ENCODE data around the gene LEMD1.

Gene LEMD1

DNA sequence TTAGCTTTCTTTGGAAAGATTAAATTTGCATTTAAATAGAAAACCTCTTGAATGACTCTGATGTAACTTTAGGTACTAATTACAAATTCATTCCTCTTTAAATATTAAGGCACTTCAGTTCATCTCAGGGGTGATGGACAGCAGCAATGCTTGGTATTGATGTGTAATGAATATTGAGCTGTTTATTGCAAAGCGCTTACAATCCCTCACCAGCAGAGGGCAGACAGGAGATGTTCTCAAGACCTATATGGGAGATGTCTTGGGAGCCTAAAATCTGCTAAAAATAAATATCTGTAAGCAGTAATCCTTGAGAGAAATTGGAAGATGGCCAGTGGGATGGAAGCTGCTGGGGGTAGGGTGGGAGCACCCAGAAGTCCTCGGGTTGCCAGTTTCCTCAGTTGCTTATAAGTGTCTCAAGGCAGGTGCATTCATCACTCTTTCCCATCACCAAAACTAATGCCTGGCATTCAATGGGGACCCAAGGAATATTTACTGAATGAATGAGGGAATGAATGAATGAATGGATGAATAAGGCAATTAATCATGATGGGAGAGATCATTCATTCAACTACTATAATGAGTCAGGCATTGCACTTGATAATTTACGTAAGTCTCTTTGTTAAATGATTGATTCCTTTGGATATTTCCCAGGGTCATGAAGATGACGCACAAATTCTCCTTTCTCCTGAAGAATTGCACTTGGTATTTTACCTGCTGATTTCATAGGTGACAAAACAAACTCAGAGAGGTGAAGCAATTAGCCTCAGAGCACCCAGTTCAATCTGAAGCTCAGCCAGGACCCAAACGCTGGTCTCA lies 67.4 kb downstream of the LEMD1 start:
- DNase-seq (ENCODE audit: low read depth) = peak; percentile 48

DNA sequence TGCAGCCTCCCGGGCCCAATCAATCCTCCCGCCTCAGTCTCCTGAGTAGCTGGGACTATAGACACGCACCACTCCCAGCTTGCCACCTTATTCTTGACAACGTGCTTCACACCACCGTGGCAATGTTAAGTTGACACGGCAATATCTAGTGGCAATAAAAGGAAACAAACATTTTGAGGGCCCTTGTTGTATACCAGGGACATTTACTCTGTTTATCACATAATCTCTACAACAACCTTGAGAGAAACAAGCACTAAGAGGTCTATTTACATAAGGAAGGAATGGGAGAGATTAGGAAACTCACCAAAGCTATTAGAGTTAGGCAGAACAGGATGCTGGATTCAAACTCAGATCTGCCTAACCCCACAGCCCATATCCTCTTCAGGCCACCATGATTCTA lies 68.2 kb downstream of the LEMD1 start:
- DNase-seq (ENCODE audit: low read depth) = no peak

DNA sequence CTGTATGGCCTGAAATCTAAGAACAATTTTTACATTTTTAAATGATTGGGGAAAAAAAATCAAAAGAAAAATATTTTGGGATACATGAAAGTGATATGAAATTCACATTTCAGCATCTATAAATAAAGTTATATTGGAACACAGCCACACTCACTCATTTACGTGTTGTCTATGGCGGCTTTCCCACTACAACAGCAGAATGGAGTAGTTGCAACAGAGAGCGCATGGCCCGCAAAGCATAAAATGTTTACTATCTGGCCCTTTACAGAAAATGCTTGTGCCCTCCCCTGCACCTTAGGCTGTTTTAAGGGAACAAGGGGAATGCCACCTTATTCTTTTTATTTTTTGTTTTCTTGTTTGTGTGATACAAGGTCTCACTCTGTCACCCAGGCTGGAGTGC lies 68.7 kb downstream of the LEMD1 start:
- DNase-seq (ENCODE audit: low read depth) = no peak

DNA sequence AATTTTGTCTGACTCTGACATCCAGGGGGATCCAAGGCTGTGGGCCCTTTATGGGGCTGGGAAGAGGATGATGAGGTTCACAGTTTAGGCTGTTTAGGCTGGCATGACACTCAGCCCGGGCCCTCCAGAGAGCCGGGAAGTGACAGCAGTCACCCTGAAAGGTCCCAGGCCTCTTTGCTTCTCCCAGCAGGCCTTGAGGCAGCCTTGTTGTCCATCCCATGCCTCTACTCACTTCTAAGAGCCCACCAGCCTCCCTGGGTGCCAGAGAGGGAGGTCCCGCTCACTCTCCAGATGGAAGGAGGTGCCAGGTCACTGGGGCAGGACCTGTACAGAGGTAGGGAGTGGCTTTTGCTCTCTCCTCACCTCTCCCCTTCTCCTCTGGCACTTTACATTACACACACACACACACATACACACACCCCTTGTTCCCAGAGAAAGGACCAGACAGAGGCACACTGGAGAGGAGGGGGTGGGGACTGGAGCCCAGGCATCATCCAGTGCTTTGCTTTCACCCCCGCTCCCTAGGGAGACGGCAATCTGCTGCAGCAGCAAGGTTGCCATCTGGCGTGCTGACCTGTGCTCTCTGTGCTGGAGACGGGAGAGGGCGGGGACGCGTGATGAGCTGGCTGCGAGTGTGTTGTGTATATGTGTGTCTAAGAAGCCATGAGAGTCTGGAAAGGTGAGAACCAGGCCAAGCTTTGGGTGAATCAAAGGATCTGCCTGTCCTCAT lies 69.7 kb downstream of the LEMD1 start:
- no peak for DNase-seq (ENCODE audit: low read depth)

DNA sequence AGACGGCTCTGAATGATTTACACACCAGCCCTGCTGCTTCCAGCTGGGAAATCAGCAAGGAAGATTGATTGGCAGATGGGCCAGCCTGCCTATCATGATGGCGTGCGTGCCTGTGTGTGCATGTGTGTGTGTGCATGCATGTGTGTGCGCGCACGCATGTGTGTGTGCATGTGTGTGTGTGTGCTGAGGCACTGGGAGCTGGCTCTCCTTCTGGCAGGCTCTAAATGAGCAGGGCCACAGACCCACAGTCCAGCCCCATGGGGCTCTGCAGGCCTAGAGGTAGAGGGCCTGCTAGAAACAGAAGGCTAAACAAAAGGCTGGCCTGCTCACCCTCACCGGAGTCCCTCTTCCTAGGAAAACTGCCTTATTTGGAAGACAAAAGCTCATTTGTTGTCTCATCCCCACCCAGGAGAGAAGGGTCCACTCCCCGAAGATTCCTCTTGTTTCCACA lies 71.1 kb downstream of the LEMD1 start:
- DNase-seq (ENCODE audit: low read depth) = no peak

DNA sequence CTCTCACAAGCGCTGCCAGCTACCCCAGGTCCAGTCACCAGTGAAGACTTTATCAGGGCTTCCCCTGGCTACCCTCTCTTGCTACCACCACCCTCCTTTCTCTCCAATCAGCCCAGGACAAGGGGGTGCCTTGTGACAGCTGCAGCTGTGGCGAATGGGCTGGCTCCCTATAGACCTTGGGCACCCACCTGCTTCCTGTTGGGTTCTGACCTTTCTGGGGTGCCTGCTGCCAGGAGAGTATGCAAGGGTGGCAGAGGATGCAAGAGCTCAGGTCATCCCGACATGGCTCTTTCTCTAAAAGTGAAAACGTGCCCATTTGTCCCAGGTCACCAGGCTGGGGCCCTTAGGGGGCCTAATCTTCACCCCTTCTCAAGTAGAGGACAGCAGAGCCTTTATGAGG lies 71.7 kb downstream of the LEMD1 start:
- DNase-seq (ENCODE audit: low read depth) = no peak

DNA sequence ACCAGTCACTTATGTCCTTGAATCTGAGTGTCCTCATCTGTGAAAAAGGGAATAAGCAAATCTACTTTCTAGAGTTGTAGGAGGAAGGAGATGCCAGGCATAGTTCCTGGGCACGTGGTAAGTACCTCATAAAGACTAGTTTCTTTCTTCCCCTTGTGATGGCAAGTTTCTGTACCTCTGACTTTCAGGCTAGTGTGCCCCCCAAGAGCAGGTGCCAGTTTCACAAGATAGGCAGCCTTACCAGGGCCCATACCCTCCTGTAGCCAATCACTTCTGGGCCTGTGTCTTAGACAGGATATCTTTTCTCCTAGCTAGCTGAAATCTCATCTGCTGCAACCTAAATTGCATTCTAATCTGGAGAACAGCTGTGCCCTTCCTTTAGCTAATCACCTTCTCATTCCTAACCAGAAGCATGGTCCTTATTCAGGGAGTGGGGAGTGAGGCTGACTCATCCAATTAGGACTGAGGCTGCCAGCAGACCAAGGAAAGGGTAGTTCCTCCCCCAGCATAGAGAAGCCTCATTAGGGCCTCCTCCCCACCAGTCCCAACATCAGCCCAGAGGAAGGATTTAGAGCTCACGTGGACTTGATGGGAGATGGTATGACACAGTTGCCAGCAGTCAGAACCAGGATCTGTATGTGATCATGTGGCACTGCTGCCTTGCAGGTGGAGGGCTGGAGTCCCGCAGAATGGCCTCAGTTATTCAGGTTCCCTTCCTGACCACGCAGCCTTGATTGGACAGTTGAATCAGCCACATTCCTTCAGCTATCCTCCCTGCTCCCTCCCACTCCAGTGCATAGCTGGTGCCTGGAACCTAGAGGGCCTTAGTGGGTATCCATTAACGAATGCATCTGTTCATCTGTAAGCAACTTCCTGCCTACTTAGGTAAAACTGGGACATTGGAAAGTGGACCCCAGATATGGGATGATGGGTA lies 73.0 kb downstream of the LEMD1 start:
- DNase-seq (ENCODE audit: low read depth) = no peak

DNA sequence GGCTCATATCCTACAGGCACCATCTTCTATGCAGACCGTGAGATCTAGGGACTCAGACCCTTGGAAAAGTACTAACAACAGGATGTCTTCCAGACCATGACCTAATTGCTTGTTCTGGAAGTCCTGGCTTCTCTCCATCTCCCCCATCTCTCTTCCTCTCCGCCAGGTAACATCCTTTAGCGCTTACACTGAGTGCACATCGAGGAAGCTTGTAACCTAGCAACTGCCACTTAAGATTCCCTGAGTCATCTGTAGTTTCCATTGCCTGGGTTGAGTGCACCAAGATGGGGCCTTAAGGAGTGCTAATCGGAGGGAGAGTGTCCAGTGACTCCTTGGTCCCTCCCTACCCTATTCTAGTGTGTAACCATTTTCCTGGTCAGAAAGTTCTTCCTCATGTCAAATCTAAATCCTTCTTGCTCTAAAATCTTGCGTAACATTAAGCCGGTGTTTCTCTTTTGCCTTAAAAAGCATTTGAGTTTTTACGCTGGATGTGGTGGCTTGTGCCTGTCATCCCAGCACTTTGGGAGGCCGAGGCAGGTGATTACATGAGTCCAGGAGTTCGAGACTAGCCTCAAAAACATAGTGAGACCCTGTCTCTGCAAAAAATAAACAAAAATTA lies 74.8 kb downstream of the LEMD1 start:
- DNase-seq (ENCODE audit: low read depth) = no peak

DNA sequence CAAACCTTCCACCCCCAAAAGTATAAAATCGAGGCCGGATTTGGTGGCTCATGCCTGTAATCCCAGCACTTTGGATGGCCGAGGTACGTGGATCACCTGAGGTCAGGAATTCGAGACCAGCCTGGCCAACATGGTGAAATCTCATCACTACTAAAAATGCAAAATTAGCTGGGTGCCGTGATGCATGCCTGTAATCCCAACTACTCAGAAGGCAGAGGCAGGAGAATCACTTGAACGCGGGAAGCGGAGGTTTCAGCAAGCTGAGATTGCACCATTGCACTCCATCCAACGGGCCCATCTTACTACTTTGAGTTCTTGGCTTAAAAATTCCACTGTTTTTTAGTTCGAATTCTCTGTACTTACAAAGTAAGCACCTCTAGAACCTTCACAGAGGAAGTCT lies 76.1 kb downstream of the LEMD1 start:
- no peak for DNase-seq (ENCODE audit: low read depth)

DNA sequence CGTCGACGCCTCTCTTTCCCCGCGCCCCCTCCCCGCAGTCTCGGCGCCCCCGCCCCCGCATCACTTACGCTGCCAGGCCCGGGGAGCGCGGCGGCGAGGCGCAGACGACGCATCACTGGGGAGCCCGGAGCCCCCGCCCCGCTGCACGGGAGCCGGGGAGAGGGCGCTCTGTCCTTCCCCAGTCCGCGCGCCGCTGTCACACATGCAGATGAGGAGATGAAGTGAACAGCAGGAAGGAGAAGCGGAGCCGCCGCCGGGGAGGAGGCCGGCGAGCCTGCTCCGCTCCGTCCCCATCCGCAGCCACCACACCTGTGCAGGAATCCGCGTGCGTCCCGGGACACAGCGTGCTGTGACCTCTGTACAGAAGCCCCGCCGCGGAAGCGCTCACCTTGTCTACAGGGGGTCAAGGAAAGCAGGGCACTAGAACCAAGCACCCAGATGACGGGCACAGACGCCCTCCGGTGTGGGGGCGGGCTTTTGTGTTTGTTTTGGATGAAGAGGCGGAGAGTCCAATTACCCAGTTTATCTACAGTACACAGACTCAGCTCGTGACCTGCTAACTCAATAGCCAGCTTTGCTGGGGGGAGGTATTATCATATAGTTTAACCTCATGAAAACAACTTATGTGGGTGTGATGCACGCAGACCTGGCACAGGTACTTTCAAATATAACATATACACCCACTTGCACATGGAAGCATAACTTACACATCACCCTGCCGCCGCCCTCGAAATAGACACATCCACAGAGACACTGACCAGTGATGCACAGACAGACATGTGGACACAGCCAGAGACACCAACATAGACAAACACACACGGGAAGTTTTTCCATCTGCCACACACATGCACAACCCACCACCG lies 77.6 kb downstream of the LEMD1 start:
- no peak for DNase-seq (ENCODE audit: low read depth)

DNA sequence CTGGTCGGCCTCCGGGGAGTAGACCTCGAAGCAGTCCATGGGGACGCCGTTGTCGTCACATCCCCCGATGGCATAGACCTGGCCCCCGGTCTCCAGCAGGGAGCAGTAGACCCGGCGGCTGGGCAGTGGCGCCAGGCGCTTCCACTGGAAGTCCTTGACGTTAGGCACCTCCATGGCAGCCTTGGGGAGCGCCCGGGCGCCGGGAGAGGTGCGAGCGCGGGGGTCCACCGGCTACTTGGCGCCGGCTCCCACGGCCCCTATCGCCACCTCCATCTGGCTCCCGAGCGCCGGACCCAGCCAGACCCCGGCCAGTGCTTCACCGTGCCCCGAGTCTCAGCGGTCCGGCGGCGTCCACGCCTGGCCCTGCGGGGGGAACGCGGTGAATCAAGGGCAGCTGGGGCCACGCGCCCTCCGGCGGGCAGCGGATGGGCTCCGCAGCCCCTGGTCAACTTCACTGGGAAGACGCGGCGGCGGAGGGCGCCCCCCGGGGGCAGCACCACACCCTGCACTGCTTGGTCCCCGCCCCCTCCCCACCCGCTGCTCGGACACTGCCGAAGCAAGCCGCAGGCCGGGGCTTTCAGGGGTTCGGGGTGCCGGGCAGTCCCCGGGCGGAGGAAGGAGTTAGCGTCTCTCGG lies 78.3 kb downstream of the LEMD1 start:
- DNase-seq (ENCODE audit: low read depth) = no peak

DNA sequence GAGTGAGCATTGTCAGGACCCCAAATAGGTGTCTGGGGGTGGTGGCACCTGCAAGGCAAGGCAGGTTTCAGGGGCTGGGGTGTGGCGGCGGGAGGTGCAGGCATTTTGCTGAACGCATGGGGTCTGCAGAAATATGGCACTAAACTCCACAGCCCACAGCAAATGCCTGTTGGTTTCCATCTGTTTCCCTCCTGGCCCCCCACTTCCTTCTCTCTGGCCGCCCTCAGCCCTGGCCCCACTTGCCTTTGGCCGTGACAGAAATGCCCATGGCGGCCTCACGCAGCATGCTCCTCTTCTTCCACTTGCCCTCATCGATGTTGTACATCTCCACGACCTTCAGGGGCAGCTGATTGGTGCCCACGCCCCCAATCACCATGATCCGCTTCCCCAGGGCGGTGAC lies 78.9 kb downstream of the LEMD1 start:
- no peak for DNase-seq (ENCODE audit: low read depth)

DNA sequence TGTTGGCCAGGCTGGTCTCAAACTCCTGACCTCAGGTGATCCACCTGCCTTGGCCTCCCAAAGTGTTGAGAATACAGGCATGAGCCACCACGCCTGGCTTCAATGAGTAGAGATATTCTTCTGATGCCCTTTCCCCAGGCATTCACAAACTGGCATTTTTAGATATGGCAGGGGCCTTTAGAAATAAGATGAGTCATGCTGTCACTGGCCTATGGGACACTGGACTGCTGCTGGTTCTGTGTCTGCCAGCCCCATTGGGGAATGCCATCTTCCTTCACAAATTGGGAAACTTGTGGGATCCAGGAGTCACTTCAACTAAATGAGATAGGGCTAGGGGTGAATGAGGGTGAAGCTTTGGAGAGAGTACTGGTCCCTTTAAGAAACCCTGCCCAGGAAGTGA lies 81.2 kb downstream of the LEMD1 start:
- no peak for DNase-seq (ENCODE audit: low read depth)

DNA sequence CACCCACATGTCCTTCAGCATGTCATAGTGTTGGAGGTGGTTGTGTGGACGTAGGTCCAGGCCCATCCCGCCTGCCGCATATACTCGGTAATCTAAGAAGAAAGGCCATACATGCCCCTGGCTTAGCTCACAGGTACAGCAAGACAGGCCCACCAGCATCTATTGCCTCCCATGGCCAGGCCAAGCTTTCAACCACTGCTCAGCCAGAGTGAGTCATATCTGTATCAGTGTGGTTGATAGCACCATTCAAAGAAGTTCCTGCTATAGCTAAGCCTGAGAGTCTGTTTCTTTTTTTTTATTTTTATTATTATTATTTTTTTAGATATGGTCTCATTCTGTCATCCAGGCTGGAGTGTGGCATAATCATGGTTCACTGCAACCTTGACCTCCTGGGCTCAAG lies 82.1 kb downstream of the LEMD1 start:
- no peak for DNase-seq (ENCODE audit: low read depth)

DNA sequence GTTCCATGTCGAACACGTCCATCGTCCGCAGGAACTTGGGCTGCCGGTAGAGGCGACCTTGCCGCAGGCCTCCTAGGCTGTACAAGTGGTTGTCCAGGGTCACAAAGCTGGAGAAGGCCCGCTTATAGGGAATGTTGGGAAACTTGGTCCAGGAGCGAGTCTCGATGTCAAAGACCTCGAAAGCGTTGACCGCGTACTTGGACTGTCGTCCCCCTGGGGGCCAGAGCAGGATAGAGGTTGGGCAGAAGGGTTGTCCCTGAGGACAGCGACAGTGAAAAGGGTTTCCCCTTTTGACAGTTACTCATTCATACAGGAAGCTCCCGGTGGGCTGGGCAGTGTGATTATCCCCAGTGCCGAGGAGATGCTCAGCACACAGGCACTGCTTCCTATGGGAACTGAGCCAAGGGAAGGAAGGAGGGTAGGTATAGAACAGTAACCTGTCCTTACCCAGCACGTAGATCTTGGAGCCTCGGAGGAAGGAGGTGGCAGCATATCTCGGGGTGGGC lies 82.6 kb downstream of the LEMD1 start:
- no peak for DNase-seq (ENCODE audit: low read depth)

DNA sequence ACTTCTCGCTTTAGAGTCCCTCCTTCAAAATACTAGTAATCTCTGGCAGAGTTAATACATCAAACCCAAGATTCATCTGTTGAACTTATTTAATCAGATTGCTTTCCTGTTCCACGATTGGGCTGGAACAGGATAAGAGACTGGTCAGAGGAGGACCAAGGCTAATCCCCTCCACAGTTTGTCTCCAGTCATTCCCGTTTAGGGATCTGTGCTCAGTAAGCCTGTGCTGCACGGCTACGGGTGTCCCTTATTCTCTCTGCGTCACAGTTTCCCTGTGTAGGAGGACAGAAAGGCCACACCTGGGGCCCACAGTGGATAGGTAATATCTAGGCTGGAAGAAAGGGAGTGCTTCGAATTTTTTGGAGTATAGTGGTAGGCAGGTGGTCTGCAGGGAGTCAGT lies 83.8 kb downstream of the LEMD1 start:
- DNase-seq (ENCODE audit: low read depth) = no peak

DNA sequence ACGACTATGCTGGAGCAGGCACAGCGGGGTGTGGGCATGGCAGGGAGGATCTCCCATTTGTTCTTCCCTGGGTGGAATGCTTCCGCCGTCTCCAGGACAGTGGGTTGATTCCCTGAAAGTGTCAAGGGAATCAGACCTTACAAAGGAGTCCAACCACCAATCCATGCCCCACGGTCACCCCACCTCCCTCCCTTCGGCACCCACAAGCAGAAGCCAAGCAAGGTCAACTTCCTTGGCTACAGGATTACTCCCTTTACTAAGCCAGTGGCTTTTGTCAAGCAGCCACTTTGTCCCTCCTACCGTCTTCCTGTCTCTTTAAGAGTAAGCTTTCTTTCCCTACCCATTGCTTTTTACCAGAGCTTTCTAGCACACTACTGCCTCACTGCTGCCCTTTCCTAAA lies 84.4 kb downstream of the LEMD1 start:
- DNase-seq (ENCODE audit: low read depth) = no peak

DNA sequence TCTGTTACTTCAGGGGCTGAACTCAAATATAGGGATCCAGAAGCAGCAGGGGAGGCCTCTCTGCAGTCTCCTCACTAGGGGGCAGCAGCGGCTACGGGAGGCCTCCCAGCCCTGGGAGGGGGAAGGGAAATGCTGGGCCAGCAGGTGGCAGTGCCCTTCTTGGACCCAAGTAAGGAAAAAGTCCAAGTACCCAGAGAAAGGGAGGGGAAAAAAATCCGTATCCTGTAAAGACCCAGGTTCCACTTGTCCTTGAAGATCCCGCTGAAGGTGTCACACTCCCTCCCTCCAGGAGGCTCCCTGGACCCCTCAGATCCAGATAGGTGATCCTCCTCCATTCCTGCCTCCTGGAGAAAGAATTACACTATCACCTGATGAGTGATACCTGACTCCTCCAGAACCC lies 86.2 kb downstream of the LEMD1 start:
- peak; percentile 66 for DNase-seq (ENCODE audit: low read depth)

DNA sequence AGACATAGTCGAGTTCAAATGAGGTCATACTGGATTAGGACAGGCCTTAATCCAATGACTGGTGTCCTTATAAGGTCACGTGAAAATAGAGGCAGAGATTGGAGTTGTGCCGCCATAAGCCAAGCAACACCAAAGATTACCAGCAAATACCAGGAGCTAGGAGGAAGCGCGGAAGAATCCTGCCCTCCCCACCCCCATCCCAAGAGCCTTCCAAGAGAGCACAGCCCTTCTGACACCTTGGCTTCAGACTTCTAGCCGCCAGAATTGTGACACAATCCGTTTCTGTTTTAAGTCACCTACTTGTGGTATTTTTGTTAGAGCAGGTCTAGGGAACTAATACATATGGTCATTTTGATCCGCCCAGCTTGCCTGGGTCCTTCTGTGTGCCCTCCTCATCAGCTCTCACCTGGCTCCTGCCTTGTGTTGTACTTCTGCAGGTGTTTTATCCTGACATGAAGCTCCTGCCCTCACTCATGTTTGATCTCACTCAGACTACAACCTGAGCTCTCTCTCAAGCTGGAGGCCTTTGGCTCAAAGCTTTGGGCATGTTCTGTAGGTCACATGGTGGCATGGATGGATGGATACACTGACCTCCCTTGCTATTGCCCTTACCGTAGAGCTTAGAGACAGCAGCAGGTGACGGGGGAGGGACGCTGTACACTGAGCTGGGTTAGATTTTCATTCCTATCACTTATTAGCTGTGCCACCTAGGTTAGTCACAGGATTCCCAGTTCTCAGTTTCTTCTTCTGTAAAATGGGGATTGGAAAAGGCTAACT lies 89.7 kb downstream of the LEMD1 start:
- DNase-seq (ENCODE audit: low read depth) = no peak
